ENCODE data around the gene FAM47E. TPM values are rescaled to one million over a fixed set of nuclear protein-coding genes. Genes with fewer than 3 reads are reported as not detected.

Gene FAM47E
- total and polyA plus RNA-seq, 9 of the 15 experiments (the other 6 are each of a cell fraction or from before 2014, with no cell fraction given) = 3.7 to 15.6 (median 6.4) TPM

- POLR2A ChIA-PET = no interaction called here
- intact Hi-C loops (cut with micrococcal nuclease) = no loop called here
- no peak for TF ChIP-seq ZNF174 (CRISPR knock-in tag; IDR thresholded peaks at IDR 0.05)
- no peak for TF ChIP-seq PYGO2 (tag; IDR thresholded peaks at IDR 0.05)
- TF ChIP-seq POLR3A (IDR thresholded peaks at IDR 0.05; ENCODE audit: borderline replicate concordance, extremely low read depth, insufficient read depth, insufficient read length) = no peak
- no peak for TF ChIP-seq MLLT1 (IDR thresholded peaks at IDR 0.05)
- TF ChIP-seq ZNF311 (CRISPR knock-in tag; IDR thresholded peaks at IDR 0.05) = no peak
- TF ChIP-seq SOX6 (IDR thresholded peaks at IDR 0.05) = no peak
- TF ChIP-seq PRDM10 (IDR thresholded peaks at IDR 0.05; ENCODE audit: partially characterized antibody) = no peak
- no peak for TF ChIP-seq ZNF644 (tag; IDR thresholded peaks at IDR 0.05; ENCODE audit: low read depth)
- no peak for TF ChIP-seq ZNF12 (CRISPR knock-in tag; IDR thresholded peaks at IDR 0.05)
- TF ChIP-seq ZEB2 (IDR thresholded peaks at IDR 0.05) = no peak
- TF ChIP-seq MYBL2 (IDR thresholded peaks at IDR 0.05; ENCODE audit: low read depth) = no peak
- no peak for TF ChIP-seq MYBL2 (CRISPR knock-in tag; IDR thresholded peaks at IDR 0.05; ENCODE audit: borderline replicate concordance)
- H3K4me3 ChIP-seq = no peak overlapping the region
- no peaks in the 10 kb centered on the region for H3K36me3 ChIP-seq (ENCODE audit: control insufficient read depth, insufficient read depth, low read length)
- no peak for ATAC-seq
- H3K79me2 ChIP-seq (ENCODE audit: control insufficient read depth, insufficient read depth, low read length) = no peaks in the 10 kb centered on the region
- H3K9me1 ChIP-seq (ENCODE audit: control insufficient read depth, insufficient read depth, low read length) = no peaks in the 10 kb centered on the region
- in situ Hi-C loops (cut with MboI) = no loop called here
- H2AFZ ChIP-seq (ENCODE audit: low read depth, low read length) = no peak overlapping the region
- 37% methylated on average over 2 of the region's 2 CpGs for WGBS (ENCODE audit: insufficient coverage, low coverage, missing lambda C conversion rate)
- H3K4me1 ChIP-seq (replicated peaks in 1 of 2; ENCODE audit: control insufficient read depth in 2 of 2, insufficient read depth in 2 of 2, low read length in 2 of 2) = peaks cover 2% of the 10 kb centered on the region in 2 experiments; a peak in 3 of 5 replicates
- no peak overlapping the region for H3K27ac ChIP-seq (ENCODE audit: extremely low read depth, low read depth, low read length)
- H4K20me1 ChIP-seq (replicated peaks; ENCODE audit: control insufficient read depth, insufficient read depth, low read length) = no peaks in the 10 kb centered on the region
- CTCF ChIA-PET (ENCODE audit: low intra/inter-chr PET ratio) = no interaction called here
- no peak overlapping the region for H3K4me2 ChIP-seq (ENCODE audit: insufficient read depth, low read length)
- no peak overlapping the region for H3K9ac ChIP-seq (ENCODE audit: insufficient read depth in 1 of 2, low read depth in 2 of 2, low read length in 2 of 2)
- H3K9me3 ChIP-seq (replicated peaks; ENCODE audit: control insufficient read depth, insufficient read depth, low read depth, low read length) = no peaks in the 10 kb centered on the region; the same call in 1 of the 2 replicates
- DNase-seq (ENCODE audit: extremely low read depth in 1 of 4, low spot score in 3 of 4) = no peak
- H3K27me3 ChIP-seq (ENCODE audit: control insufficient read depth in 2 of 2, insufficient read depth in 2 of 2, low read length in 2 of 2) = no peaks in the 10 kb centered on the region
- BruUV-seq (replicated peaks) = no TSS peak
- no peak for FAIRE-seq
Measured at GRCh38 chr4:76313547-76313946, 62.0 kb downstream of the FAM47E start.
